A673 (cell line): Measurements from ENCODE around the gene UBE2G1. TPM values are rescaled to one million over a fixed set of nuclear protein-coding genes. Genes with fewer than 3 reads are reported as not detected.

Experiments used
- BruUV-seq: library from RNA; stranded (reverse); fragments of 400-500 nt; replicated peaks from 2 replicates; lab custom pipeline; 2021; lab: Mats Ljungman, UMichigan
- CTCF ChIA-PET: fragments of 300-600 bp; sonication (Branson Sonifier 250); formaldehyde crosslinking; loops from one replicate; lab custom pipeline; 2022; ENCODE audit warnings: antibody characterized with exemption; lab: Charles Lee
- POLR2A ChIA-PET: fragments of 300-600 bp; sonication (Branson Sonifier 250); formaldehyde crosslinking; loops from one replicate; lab custom pipeline; 2022; ENCODE audit warnings: antibody characterized with exemption; ENCODE audit not compliant: low non-redundant PET; lab: Charles Lee
- DNase-seq: peaks from one replicate; pipeline ENCODE4 v3.0.0-alpha.2; 2015; ENCODE audit warnings: low spot score
- H3K27ac ChIP-seq: fragments of 200-600 bp; sonication (generic); 2 replicates; pipeline ENCODE4 v1.5.1; 2016; ENCODE audit warnings: mixed run types, low read depth, mild to moderate bottlenecking, mixed read lengths, antibody characterized with exemption, low read length; ENCODE audit not compliant: poor library complexity, severe bottlenecking
- H3K27me3 ChIP-seq: fragments of 200-600 bp; sonication (generic); replicated peaks from 2 replicates; pipeline ENCODE4 v1.6.1; 2017; ENCODE audit warnings: mixed run types, low read depth, mild to moderate bottlenecking, mixed read lengths, antibody characterized with exemption, low read length; ENCODE audit not compliant: insufficient read depth, poor library complexity
- H3K36me3 ChIP-seq: fragments of 200-600 bp; sonication (generic); 2 replicates; pipeline ENCODE4 v1.6.1; 2016; ENCODE audit warnings: mixed run types, mild to moderate bottlenecking, mixed read lengths, antibody characterized with exemption, low read length; ENCODE audit not compliant: insufficient read depth, poor library complexity, severe bottlenecking
- H3K4me1 ChIP-seq: fragments of 200-600 bp; sonication (generic); 2 replicates; pipeline ENCODE4 v1.6.1; 2017; ENCODE audit warnings: mixed run types, mild to moderate bottlenecking, mixed read lengths, antibody characterized with exemption, low read length; ENCODE audit not compliant: insufficient read depth, poor library complexity, severe bottlenecking
- H3K4me3 ChIP-seq: fragments of 200-600 bp; sonication (generic); 2 replicates; pipeline ENCODE4 v1.5.1; 2016; ENCODE audit warnings: low read depth, mixed run types, mild to moderate bottlenecking, mixed read lengths, low read length; ENCODE audit not compliant: poor library complexity, severe bottlenecking
- H3K9me3 ChIP-seq: fragments of 200-600 bp; sonication (generic); 2 replicates; pipeline ENCODE4 v1.6.1; 2016; ENCODE audit warnings: mixed run types, low read depth, mild to moderate bottlenecking, mixed read lengths, antibody characterized with exemption, low read length; ENCODE audit not compliant: poor library complexity, severe bottlenecking
- EZH2 ChIP-seq: fragments of 200-600 bp; sonication (generic); IDR thresholded peaks from 2 replicates; pipeline ENCODE4 v1.6.1; 2017; ENCODE audit warnings: borderline replicate concordance, low read depth, mild to moderate bottlenecking, mixed read lengths, antibody characterized with exemption, low read length; ENCODE audit not compliant: poor library complexity, severe bottlenecking
- intact Hi-C: fragments of 100-400 bp; cut with micrococcal nuclease; formaldehyde crosslinking; loops from one replicate; pipeline ENCODE4 v1.10.0; 2022; ENCODE audit not compliant: unreplicated experiment
- total RNA-seq: library from RNA; stranded (reverse); gene quantifications from 2 replicates; pipeline ENCODE4 v1.2.3, GENCODE V29; 2021
- TF ChIP-seq, protein P1 (sequence below): fragments of 300-800, 200-600 bp; sonication (generic); conservative IDR thresholded peaks from 2 replicates; pipeline ENCODE4 v1.5.1; 2017; ENCODE audit warnings: low read depth, mild to moderate bottlenecking, antibody characterized with exemption, low read length, moderate library complexity, mixed read lengths

Gene UBE2G1
- total RNA-seq, 1 experiment from 2014 or later, result 107 TPM

DNA sequence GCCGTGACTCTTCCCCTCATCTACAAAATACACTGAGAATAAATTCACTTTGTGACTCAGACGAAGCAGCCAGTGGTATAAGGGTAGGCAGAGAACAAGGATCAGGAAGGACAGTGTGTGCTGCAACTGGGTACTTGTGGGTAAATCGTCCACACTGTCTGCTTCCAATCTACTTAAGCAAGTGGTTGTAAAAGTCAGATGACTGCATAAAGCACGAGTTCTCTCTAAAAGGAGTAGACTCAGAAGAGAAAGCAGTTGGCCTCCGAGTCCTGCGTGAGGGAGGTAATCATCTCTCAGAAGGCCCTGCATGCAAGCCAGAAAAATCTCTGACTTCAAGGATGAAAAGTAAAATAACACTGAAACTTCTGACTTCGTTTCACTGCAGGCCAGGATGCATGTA, 145.8 kb downstream of the UBE2G1 start:
- TF ChIP-seq, protein P1, sequence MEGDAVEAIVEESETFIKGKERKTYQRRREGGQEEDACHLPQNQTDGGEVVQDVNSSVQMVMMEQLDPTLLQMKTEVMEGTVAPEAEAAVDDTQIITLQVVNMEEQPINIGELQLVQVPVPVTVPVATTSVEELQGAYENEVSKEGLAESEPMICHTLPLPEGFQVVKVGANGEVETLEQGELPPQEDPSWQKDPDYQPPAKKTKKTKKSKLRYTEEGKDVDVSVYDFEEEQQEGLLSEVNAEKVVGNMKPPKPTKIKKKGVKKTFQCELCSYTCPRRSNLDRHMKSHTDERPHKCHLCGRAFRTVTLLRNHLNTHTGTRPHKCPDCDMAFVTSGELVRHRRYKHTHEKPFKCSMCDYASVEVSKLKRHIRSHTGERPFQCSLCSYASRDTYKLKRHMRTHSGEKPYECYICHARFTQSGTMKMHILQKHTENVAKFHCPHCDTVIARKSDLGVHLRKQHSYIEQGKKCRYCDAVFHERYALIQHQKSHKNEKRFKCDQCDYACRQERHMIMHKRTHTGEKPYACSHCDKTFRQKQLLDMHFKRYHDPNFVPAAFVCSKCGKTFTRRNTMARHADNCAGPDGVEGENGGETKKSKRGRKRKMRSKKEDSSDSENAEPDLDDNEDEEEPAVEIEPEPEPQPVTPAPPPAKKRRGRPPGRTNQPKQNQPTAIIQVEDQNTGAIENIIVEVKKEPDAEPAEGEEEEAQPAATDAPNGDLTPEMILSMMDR, result no peak
- TF ChIP-seq EZH2, result no peak
- no peak overlapping the region for H3K4me3 ChIP-seq
- peak overlapping the region; percentile 3 for H3K27ac ChIP-seq
- no peaks in the 10 kb centered on the region for H3K27me3 ChIP-seq
- peaks cover 17% of the 10 kb centered on the region for H3K4me1 ChIP-seq
- intact Hi-C loops, result no loop called here
- H3K9me3 ChIP-seq, result no peaks in the 10 kb centered on the region
- BruUV-seq, result no TSS peak
- H3K36me3 ChIP-seq, result no peaks in the 10 kb centered on the region
- DNase-seq, result peak; percentile 16
- POLR2A ChIA-PET, result no interaction called here
- CTCF ChIA-PET, result no interaction called here

Other genes starting within 250 kb of the UBE2G1 start
- 33.9 and 35.2 TPM in 2 replicates for gene ZZEF1, start 223.6 kb downstream of the UBE2G1 start, total RNA-seq
- gene CYB5D2, start 223.5 kb downstream of the UBE2G1 start, total RNA-seq, result 12.3 and 14.8 TPM in 2 replicates
- gene ANKFY1, start 102.7 kb downstream of the UBE2G1 start, total RNA-seq, result 63.2 and 70.5 TPM in 2 replicates
- not detected in 2 replicates for gene SPNS3, start 67.3 kb upstream of the UBE2G1 start, total RNA-seq
- not detected in 2 replicates for gene SPNS2, start 132.2 kb upstream of the UBE2G1 start, total RNA-seq
- 163 and 177 TPM in 2 replicates for gene MYBBP1A, start 188.7 kb upstream of the UBE2G1 start, total RNA-seq
- not detected in 2 replicates for gene GGT6, start 193.9 kb upstream of the UBE2G1 start, total RNA-seq
- not detected in 2 replicates for gene SMTNL2, start 217.9 kb upstream of the UBE2G1 start, total RNA-seq